ENCODE results near the gene SUGCT.

SUGCT gene

GRCh38 chr7:40758590-40758989 lies 623.8 kb downstream of the SUGCT start:
- no peak for DNase-seq (ENCODE audit: low spot score)
- FAIRE-seq = no peak

DNA sequence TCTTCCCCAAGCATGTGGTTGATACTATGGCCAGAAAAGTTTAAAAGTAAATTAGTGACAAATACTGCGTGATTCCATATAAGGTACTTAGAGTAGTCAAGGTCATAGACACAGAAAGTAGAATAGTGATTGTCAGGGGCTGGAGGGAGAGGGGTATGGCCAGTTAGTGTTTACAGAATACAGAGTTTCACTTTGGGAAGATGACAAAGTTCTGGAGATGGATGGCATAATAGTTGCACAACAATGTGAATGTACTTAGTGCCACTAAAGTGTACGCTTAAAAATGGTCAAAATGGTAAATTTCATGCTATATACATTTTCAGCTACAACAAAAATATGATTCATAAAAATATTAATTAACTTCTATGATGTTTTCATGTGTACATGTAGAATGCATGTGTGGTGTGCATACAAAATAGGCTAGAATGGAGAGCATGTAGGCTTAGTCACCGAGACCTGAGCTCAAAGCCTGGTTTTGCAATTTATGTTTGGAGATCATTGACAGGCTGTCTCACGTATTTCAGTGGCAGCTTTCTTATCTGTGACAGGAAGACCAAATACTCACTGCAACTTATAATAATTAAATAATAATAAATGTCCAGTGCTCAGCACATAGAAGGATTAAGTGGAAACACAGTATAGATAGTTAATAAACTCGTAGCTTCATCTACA lies 625.6 kb downstream of the SUGCT start:
- DNase-seq (ENCODE audit: low spot score) (peak; percentile 18), FAIRE-seq (peak; percentile 76)

DNA sequence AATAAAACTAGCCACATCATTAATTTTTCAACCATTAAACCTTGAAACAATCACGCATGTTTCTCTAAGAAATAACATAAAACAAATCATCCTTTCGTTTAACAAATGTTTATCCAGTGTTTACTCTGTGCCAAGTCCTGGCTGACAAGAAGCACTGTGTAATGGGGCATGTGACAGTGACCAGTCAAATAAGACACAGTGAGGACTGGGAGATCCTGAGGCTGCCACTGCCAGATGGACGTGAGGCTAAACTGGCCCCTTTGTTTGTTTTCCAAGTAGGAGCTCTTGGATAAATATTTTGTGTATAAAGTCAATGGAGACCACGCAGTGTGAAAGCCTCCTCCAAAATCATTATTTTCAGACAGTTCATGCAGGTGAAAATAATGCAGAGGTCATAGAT lies 626.2 kb downstream of the SUGCT start:
- FAIRE-seq = no peak
- no peak for DNase-seq (ENCODE audit: low spot score)

- no peak for DNase-seq (ENCODE audit: low spot score)
- FAIRE-seq = no peak
These were observed 627.2 kb downstream of the SUGCT start for GRCh38 chr7:40761762-40762560.

GRCh38 chr7:40763319-40764287 lies 628.8 kb downstream of the SUGCT start:
- DNase-seq (ENCODE audit: low spot score) = no peak

GRCh38 chr7:40765639-40766038 lies 630.8 kb downstream of the SUGCT start:
- no peak for FAIRE-seq

More at GRCh38 chr7:40763319-40764287, 628.8 kb downstream of the SUGCT start:
- no peak for FAIRE-seq

GRCh38 chr7:40772096-40772495 lies 637.3 kb downstream of the SUGCT start:
- DNase-seq (ENCODE audit: low spot score) (no peak), FAIRE-seq (no peak)

More at GRCh38 chr7:40765639-40766038, 630.8 kb downstream of the SUGCT start:
- DNase-seq (ENCODE audit: low spot score) = no peak

DNA sequence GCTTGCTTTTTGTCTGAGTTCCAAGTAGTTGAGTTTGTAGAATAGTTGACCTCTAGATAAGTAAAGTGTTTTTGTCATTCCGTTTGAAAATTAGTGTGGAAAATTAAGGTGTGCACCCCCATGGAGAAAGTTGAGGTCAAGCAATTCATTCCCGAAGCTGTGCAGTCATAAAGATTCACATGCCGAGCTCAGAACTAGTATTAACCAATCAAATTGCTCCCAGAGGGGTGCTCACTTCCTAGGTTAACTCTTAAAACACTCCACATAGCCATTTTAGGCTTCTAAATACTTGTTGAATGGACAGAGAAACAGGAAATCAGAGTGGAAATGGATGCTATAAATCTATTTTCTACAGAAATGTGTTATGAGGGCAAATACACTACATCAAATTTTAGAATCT lies 638.9 kb downstream of the SUGCT start:
- FAIRE-seq = no peak
- no peak for DNase-seq (ENCODE audit: low spot score)

- no peak for FAIRE-seq
- DNase-seq (ENCODE audit: low spot score) = no peak
These were observed 641.1 kb downstream of the SUGCT start for GRCh38 chr7:40775877-40776276.

DNA sequence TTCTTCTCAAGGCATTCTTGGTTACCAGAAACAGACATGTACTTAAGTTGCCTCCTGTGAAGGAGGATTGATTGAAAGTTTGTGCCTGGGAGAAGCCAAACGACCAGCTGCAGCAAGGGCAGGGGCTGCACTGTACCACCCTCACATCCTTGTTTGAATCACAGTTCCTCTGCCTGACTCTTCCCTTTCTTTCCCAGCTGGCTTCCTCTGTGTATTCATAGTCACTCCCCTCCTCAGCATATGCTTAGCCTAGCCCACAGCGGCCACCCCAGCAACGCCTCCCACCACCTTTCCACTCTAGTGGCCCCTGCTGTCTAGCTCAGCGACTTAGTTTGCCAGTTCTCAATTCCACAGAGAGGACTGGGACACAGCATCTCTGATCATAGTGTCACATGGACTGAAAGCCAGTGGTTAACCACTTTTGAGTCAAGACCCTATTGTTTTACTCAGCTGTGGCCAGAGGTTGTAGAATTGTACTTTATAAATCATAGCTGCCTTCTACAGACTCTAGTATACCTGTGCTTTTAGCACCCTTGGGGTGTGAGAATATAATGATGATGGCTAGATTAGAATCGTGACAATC lies 643.0 kb downstream of the SUGCT start:
- no peak for FAIRE-seq
- DNase-seq (ENCODE audit: low spot score) = no peak

- FAIRE-seq (no peak), DNase-seq (ENCODE audit: low spot score) (no peak)
These were observed 645.7 kb downstream of the SUGCT start for GRCh38 chr7:40780460-40780859.

DNA sequence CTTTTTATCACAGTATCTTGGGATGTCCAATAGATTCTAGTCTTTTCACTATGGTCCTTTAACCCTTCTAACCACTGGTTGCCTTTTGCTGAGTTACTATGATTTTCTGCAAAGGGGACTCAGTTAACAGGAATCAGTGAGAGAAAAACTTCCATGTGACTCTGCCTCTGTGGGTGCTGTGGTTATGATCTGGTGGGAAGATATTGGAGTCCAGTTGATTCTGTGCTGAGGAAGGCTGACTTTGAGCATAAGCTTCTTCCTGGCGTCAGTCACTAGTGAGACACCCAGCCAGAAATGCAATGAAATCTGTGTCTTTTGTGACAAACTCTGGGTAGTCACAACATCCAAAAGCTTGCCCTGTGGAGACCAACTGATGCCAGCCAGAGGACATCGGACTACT lies 648.0 kb downstream of the SUGCT start:
- DNase-seq (ENCODE audit: low spot score) (no peak), FAIRE-seq (no peak)

- DNase-seq (ENCODE audit: low spot score) (no peak), FAIRE-seq (no peak)
These were observed 649.4 kb downstream of the SUGCT start for GRCh38 chr7:40784176-40784575.

DNA sequence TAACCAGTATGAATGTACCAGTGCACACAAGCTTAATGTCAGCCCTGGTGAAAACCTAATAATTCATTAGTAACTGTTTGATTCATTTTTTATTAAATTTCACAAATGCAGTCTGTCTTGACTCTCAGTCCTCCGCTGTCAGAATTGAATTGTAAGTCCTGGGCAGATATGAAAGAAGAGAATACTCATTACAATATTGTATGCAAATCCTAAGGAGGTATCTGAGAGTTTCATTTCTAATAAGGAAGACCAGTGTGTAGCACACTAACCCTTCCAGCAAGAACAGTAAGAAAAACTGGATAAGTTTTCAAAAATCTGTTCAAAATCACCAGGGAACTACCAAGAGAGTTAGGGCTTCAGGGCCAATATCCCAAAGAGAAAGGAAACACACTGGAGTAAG lies 652.1 kb downstream of the SUGCT start:
- FAIRE-seq (no peak), DNase-seq (ENCODE audit: low spot score) (no peak)

GRCh38 chr7:40793132-40793531 lies 658.3 kb downstream of the SUGCT start:
- FAIRE-seq = no peak
- peak; percentile 13 for DNase-seq (ENCODE audit: low spot score)

DNA sequence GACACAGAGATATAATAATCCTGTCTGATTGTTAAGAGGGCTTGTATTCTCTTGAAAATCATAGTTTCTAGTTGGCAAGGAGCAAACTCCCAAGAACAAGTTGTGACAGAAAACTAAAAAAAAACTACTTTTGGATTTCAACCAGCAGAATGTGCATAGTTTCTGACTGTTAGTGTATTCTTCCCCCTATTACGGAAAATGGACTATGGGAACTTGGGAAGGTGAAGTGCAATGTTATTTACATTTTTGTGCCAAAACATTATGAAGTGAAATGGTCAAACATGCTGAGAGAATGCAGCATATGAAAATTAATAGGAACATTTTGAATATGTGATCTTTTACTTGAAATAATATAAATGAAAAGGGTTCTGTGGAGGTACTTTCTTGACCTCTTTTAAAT lies 660.8 kb downstream of the SUGCT start:
- FAIRE-seq (no peak), DNase-seq (ENCODE audit: low spot score) (no peak)

GRCh38 chr7:40796723-40797122 lies 661.9 kb downstream of the SUGCT start:
- DNase-seq (ENCODE audit: low spot score) (no peak), FAIRE-seq (no peak)

- no peak for FAIRE-seq
- DNase-seq (ENCODE audit: low spot score) = no peak
These were observed 663.8 kb downstream of the SUGCT start for GRCh38 chr7:40798613-40799012.

DNA sequence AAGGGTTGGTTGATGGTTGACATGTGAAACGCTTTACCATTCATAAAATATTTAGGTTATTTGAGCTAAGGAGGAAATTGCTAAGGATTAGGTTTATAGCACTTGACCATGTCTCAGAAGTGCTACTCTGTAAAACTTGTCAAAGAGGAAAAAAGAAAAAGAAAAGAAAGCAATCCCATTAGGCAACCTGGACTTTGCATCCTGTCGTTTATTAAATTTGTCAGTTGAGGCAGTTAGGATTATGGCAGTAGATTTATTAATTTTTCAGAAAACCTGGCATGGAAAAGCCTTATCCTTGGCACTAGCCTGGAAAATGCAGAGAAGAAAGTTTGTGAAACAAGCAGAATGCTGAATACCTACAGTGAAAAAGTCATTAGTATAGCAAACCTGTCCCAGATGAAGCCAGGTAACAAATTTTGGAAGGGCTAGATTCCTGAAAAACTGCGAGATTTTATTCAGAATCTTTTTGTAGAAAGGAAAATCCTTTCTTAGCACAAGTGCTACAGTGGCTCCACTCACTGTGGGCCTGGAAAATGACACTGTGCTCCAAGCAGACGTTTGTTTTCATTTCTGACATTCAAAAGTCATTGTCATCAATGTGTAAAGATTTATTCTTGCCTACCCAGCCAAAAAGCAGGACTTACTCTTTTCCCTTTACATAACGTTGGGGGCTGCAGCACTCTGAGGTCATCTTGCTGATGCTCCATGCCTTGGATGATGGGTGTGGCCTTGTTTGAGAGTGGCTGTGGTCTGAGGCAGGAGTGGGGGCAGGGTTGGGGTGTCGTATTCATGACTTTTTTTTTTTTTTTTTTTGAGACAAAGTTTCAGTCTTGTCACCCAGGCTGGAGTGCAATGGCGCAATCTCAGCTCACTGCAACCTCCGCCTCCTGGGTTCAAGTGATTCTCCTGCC lies 664.9 kb downstream of the SUGCT start:
- FAIRE-seq = no peak
- DNase-seq (ENCODE audit: low spot score) = no peak

- FAIRE-seq (no peak), DNase-seq (ENCODE audit: low spot score) (no peak)
These were observed 666.0 kb downstream of the SUGCT start for GRCh38 chr7:40800771-40801170.

All from RCC 7860 (cell line).